Suprapubic skin (tissue), 4 donors: Measurements from ENCODE around the gene AKT2.

Experiments used
- CTCF ChIP-seq, 2 donors: fragments of 200-600 bp in 1 of 2; fragments of 450-650 bp in 1 of 2; sonication (generic) in 1 of 2; IDR thresholded peaks; one replicate each; pipeline ENCODE4 v1.5.1; 2016 to 2019; ENCODE audit warnings: antibody characterized with exemption in 2 of 2, mild to moderate bottlenecking in 1 of 2, moderate library complexity in 1 of 2
- POLR2A ChIP-seq, 2 donors: fragments of 450-650 bp; IDR thresholded peaks; one replicate each; pipeline ENCODE4 v1.6.1; 2017; ENCODE audit warnings: antibody characterized with exemption in 2 of 2, mild to moderate bottlenecking in 2 of 2, moderate library complexity in 2 of 2
- POLR2AphosphoS5 ChIP-seq, 3 donors: sonication (generic); formaldehyde crosslinking; IDR thresholded peaks; one replicate each; pipeline ENCODE4 v1.6.1; 2017; ENCODE audit warnings: antibody characterized with exemption in 3 of 3

- TF ChIP-seq CTCF (IDR thresholded peaks at IDR 0.05) (no peak), POLR2A (IDR thresholded peaks at IDR 0.05) (no peak), POLR2AphosphoS5 (IDR thresholded peaks at IDR 0.05) (no peak)
Observed at GRCh38 chr19:40233811-40234389, 51.2 kb downstream of the AKT2 start.
